Uterus (tissue), 4 donors: ENCODE measurements around the gene SEC22C. TPM values are rescaled to one million over a fixed set of nuclear protein-coding genes. Genes with fewer than 3 reads are reported as not detected.

Source experiments
- DNase-seq, 2 donors: peaks; one replicate each; pipeline ENCODE4 v3.0.0-alpha.2; 2019 to 2020
- H3K27ac ChIP-seq, 2 donors: fragments of 200-600 bp; sonication (generic); 1 replicate in 1 of 2; 2 replicates in 1 of 2; pipeline ENCODE4 v1.5.1; 2016 to 2018
- H3K27me3 ChIP-seq, 2 donors: fragments of 200-600 bp; sonication (generic); one replicate each; pipeline ENCODE4 v1.5.1; 2018 to 2019; ENCODE audit warnings: control low read depth in 1 of 2
- H3K36me3 ChIP-seq, 2 donors: fragments of 200-600 bp; sonication (generic); one replicate each; pipeline ENCODE4 v1.5.1; 2019; ENCODE audit warnings: control low read depth in 1 of 2
- H3K4me1 ChIP-seq, 2 donors: fragments of 200-600 bp; sonication (generic); one replicate each; pipeline ENCODE4 v1.5.1; 2018 to 2019; ENCODE audit warnings: control low read depth in 1 of 2
- H3K4me3 ChIP-seq, 2 donors: fragments of 200-600 bp; sonication (generic); 1 replicate in 1 of 2; 2 replicates in 1 of 2; pipeline ENCODE4 v1.5.1; 2018 to 2019; ENCODE audit warnings: mild to moderate bottlenecking in 1 of 2
- H3K9me3 ChIP-seq, 2 donors: fragments of 200-600 bp; sonication (generic); one replicate each; pipeline ENCODE4 v1.5.1; 2019; ENCODE audit warnings: control low read depth in 1 of 2
- POLR2A ChIP-seq, 2 donors: fragments of 450-650 bp; IDR thresholded peaks; one replicate each; pipeline ENCODE4 v1.6.1; 2016; ENCODE audit warnings: antibody characterized with exemption in 2 of 2, mild to moderate bottlenecking in 1 of 2, moderate library complexity in 1 of 2
- intact Hi-C: fragments of 100-400 bp; cut with DNase I; formaldehyde crosslinking; loops from one replicate; pipeline ENCODE4 v1.15.1; 2023; ENCODE audit warnings: low total_unique reads
- total RNA-seq, 4 donors: library from RNA; depleted of rRNA in 3 of 4; stranded (reverse); fragments of >200 nt in 3 of 4; gene quantifications; one replicate each; pipeline versions ENCODE4 v1.1.0 to v1.2.4, GENCODE V29; 2014 to 2023
- TF ChIP-seq, protein P1 (sequence below), 4 experiments: fragments of 200-600 bp in 2 of 4; fragments of 450-650 bp in 2 of 4; sonication (generic) in 2 of 4; IDR thresholded peaks; one replicate each; pipeline ENCODE4 v1.5.1; 2016 to 2019; ENCODE audit warnings: antibody characterized with exemption in 4 of 4, mild to moderate bottlenecking in 2 of 4, moderate library complexity in 1 of 4
- donor health status: DM: yes; HTN: yes; CAD: no.

SEC22C gene
- total RNA-seq, 4 donors from 2014 or later = 49.7 to 82.6 (median 66.0) TPM

DNA sequence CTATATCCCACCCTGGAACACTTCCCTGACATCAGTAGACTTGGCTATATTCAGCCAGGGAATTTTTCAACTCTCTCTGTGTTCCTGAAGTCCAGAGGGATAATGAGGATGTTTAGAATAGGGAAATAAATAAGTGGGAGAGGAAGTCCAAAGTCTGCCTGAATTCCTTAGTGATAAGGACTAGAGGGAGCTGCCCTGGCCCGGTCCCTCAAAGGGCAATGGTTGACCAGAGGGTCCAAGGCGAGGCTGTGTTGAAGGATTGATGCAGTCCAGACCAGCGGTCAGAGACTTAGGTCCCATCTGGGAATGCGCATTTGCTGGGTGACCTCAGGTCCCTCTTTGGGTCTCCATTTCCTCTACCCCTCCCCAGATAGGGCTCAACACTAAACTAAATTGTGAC is 71.4 kb downstream of the SEC22C start:
- H3K36me3 ChIP-seq = no peaks in the 10 kb centered on the region
- no peaks in the 10 kb centered on the region for H3K9me3 ChIP-seq
- H3K27ac ChIP-seq = no peak overlapping the region
- no peaks in the 10 kb centered on the region for H3K4me1 ChIP-seq
- no peaks in the 10 kb centered on the region for H3K27me3 ChIP-seq
- TF ChIP-seq, protein P1, sequence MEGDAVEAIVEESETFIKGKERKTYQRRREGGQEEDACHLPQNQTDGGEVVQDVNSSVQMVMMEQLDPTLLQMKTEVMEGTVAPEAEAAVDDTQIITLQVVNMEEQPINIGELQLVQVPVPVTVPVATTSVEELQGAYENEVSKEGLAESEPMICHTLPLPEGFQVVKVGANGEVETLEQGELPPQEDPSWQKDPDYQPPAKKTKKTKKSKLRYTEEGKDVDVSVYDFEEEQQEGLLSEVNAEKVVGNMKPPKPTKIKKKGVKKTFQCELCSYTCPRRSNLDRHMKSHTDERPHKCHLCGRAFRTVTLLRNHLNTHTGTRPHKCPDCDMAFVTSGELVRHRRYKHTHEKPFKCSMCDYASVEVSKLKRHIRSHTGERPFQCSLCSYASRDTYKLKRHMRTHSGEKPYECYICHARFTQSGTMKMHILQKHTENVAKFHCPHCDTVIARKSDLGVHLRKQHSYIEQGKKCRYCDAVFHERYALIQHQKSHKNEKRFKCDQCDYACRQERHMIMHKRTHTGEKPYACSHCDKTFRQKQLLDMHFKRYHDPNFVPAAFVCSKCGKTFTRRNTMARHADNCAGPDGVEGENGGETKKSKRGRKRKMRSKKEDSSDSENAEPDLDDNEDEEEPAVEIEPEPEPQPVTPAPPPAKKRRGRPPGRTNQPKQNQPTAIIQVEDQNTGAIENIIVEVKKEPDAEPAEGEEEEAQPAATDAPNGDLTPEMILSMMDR (IDR thresholded peaks at IDR 0.05) = no peak
- TF ChIP-seq POLR2A (IDR thresholded peaks at IDR 0.05) = no peak
- intact Hi-C loops = no loop called here
- DNase-seq = no peak
- H3K4me3 ChIP-seq = no peak overlapping the region

DNA sequence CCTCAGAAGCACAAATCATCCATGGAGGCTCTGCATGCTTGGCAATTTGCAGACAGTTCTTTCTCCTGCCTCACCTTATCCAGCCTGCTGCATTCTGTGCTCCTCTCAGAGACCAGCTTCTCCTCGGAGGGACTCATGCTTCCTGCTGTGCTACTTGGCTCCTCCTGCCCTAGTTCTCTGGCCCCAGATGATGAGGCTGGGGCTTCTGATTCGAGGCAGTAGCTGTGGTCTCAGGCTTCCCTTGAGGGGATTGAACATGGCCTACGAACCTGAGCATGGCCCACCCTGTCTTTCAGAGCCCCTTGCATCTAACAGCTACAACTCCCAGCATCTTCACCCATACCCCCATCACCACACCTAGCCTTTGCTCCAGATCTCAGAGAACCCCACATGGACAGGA is 72.7 kb downstream of the SEC22C start:
- Histone ChIP-seq H3K36me3 (no peaks in the 10 kb centered on the region), H3K4me3 (no peak overlapping the region), H3K27me3 (no peaks in the 10 kb centered on the region), H3K4me1 (no peaks in the 10 kb centered on the region), H3K27ac (no peak overlapping the region), H3K9me3 (no peaks in the 10 kb centered on the region)
- intact Hi-C loops = no loop called here
- TF ChIP-seq, protein P1 (IDR thresholded peaks at IDR 0.05) = no peak
- TF ChIP-seq POLR2A (IDR thresholded peaks at IDR 0.05) = no peak
- DNase-seq = no peak

DNA sequence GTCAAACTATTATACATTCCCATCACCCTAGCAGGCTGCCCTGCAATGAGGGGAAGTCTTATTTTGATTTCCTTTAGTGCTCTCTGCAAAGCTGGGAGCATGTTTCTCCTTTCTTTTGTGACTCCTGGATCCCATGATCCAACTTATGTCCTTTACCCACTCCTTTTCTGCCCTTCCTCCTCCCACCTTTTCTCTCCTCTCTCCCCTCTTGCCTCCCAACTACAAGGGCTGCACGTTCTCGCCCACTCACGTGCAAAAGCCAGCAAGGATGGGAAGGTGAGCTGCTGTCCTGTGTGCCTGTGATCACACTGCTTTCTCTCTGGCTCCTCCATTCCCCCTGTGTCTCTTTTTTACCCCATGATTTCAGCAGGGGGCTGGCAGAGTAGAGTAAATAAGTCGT is 73.2 kb downstream of the SEC22C start:
- Histone ChIP-seq H3K27me3 (no peaks in the 10 kb centered on the region), H3K36me3 (no peaks in the 10 kb centered on the region), H3K9me3 (no peaks in the 10 kb centered on the region), H3K4me3 (no peak overlapping the region), H3K27ac (no peak overlapping the region), H3K4me1 (no peaks in the 10 kb centered on the region)
- TF ChIP-seq, protein P1 (IDR thresholded peaks at IDR 0.05) = no peak
- no peak for TF ChIP-seq POLR2A (IDR thresholded peaks at IDR 0.05)
- intact Hi-C loops = no loop called here
- no peak for DNase-seq

DNA sequence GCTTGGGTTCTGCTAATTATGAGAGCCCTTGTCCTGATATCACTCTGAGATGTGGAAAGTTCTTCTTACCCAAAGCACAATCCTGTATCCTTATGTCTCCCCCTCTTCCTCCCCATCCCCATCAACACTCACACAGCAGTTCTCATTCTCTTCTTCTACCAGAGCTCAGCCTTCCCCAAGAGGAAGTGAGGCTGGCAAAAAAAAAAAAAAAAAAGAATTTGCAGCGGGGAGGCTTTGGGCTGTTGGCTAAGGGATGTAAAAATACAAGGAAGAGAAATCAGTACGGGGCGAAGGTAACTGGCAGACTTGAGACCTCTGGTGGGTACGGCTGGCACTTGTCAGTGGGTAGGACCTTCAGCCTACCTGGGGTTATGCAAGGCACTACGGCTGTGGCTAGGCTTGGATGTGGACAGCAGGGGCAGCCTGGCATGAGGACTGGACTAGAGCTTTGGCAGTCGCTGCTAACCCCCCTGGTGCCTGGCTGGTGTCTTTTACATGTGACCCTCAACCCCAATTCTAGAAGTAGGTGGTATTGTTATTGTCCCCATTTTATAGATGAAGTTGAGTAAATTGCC is 73.9 kb downstream of the SEC22C start:
- Histone ChIP-seq H3K36me3 (no peaks in the 10 kb centered on the region), H3K9me3 (no peaks in the 10 kb centered on the region), H3K4me3 (no peak overlapping the region), H3K27me3 (no peaks in the 10 kb centered on the region), H3K4me1 (no peaks in the 10 kb centered on the region), H3K27ac (no peak overlapping the region)
- DNase-seq = no peak
- intact Hi-C loops = no loop called here
- TF ChIP-seq, protein P1 (IDR thresholded peaks at IDR 0.05) = no peak
- no peak for TF ChIP-seq POLR2A (IDR thresholded peaks at IDR 0.05)

DNA sequence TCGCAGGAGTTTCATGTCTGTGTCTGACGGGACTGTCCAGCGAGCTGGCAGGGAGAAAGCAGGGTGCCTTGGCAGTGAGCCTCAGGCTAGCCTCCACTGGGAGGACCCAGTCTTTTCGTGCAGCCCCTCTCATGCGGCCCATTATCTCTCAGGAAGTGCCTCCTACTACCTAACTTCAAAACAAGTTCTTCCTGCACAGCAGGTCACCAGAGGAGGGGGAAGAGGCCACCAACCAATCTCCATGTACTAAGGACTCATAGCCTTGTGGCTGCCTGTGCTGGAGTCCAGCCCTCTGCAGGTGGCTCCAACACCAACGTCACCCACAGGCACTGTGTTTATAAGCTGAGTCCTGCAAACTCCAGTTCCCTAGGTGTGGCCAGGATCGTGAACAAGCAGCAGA is 74.5 kb downstream of the SEC22C start:
- no peak for DNase-seq
- H3K9me3 ChIP-seq = no peaks in the 10 kb centered on the region
- no peak overlapping the region for H3K4me3 ChIP-seq
- no peaks in the 10 kb centered on the region for H3K36me3 ChIP-seq
- TF ChIP-seq, protein P1 (IDR thresholded peaks at IDR 0.05) = no peak
- TF ChIP-seq POLR2A (IDR thresholded peaks at IDR 0.05) = no peak
- no peak overlapping the region for H3K27ac ChIP-seq
- no peaks in the 10 kb centered on the region for H3K27me3 ChIP-seq
- intact Hi-C loops = no loop called here
- H3K4me1 ChIP-seq = peaks cover 0 to 4% of the 10 kb centered on the region in 2 donors
